HEK293T (cell line): ENCODE data around the gene TNFRSF8.

Source experiments
- ARNT ChIP-seq: fragments of 450-650 bp; IDR thresholded peaks from 2 replicates; pipeline ENCODE4 v1.6.1; 2017; ENCODE audit warnings: mild to moderate bottlenecking
- BHLHE40 ChIP-seq: fragments of 450-650 bp; IDR thresholded peaks from 2 replicates; pipeline ENCODE4 v1.6.1; 2016; ENCODE audit warnings: mild to moderate bottlenecking, moderate library complexity, borderline replicate concordance
- ELF4 ChIP-seq: fragments of 450-650 bp; IDR thresholded peaks from 2 replicates; pipeline ENCODE4 v1.6.1; 2017; ENCODE audit warnings: antibody characterized with exemption
- FOXK2 ChIP-seq: fragments of 450-650 bp; IDR thresholded peaks from 2 replicates; pipeline ENCODE4 v1.6.1; 2016; ENCODE audit warnings: mild to moderate bottlenecking
- FOXM1 ChIP-seq: fragments of 450-650 bp; IDR thresholded peaks from 2 replicates; pipeline ENCODE4 v1.6.1; 2017; ENCODE audit warnings: mild to moderate bottlenecking, borderline replicate concordance
- PKNOX1 ChIP-seq: fragments of 450-650 bp; IDR thresholded peaks from 2 replicates; pipeline ENCODE4 v1.6.1; 2016
- SUZ12 ChIP-seq: fragments of 450-650 bp; IDR thresholded peaks from 2 replicates; pipeline ENCODE4 v1.6.1; 2016; ENCODE audit warnings: mild to moderate bottlenecking
- TARDBP ChIP-seq: fragments of 450-650 bp; IDR thresholded peaks from 2 replicates; pipeline ENCODE4 v1.6.1; 2016

- TF ChIP-seq SUZ12 (no peak), TARDBP (no peak), PKNOX1 (no peak), ELF4 (no peak), BHLHE40 (no peak), FOXK2 (no peak), ARNT (no peak), FOXM1 (no peak)
Observed at GRCh38 chr1:12140016-12140415, 76.9 kb downstream of the TNFRSF8 start.
